Ovary (tissue), 3 donors: ENCODE data around the gene SCN1A.

ENCODE experiments used
- EP300 ChIP-seq: sonication (generic); formaldehyde crosslinking; IDR thresholded peaks from one replicate; pipeline ENCODE4 v1.6.1; 2017; ENCODE audit warnings: antibody characterized with exemption
- POLR2A ChIP-seq: fragments of 450-650 bp; IDR thresholded peaks from one replicate; pipeline ENCODE4 v1.6.1; 2017; ENCODE audit warnings: antibody characterized with exemption, mild to moderate bottlenecking, moderate library complexity
- TF ChIP-seq, protein P1 (sequence below), 3 donors: fragments of 450-650 bp in 2 of 3; fragments of 200-600 bp in 1 of 3; IDR thresholded peaks; one replicate each; pipeline versions ENCODE4 v1.5.1 to v1.8.0; 2016 to 2022; ENCODE audit warnings: antibody characterized with exemption in 3 of 3, mild to moderate bottlenecking in 1 of 3
- donor health status: DM: no; HTN: no; CAD: no.

DNA sequence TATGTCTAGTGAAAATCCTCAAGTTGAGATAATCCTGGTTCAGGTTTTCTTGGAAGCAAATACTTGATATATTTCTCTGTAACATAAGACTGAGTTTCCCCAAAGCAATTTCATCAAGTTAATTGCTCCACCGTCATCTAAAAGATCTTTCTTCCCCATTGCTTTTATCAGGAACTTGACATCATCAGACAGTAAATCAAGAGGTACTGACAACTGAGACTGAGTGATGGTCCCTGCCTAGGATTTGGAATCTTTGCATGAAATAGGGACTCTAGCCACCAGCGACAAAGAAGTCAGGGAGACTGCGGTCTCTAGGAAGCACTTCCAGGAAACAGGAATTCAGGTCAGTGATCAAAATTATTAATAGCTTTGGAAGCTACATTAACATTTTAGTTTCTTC is 43.4 kb upstream of the SCN1A start:
- TF ChIP-seq, protein P1, sequence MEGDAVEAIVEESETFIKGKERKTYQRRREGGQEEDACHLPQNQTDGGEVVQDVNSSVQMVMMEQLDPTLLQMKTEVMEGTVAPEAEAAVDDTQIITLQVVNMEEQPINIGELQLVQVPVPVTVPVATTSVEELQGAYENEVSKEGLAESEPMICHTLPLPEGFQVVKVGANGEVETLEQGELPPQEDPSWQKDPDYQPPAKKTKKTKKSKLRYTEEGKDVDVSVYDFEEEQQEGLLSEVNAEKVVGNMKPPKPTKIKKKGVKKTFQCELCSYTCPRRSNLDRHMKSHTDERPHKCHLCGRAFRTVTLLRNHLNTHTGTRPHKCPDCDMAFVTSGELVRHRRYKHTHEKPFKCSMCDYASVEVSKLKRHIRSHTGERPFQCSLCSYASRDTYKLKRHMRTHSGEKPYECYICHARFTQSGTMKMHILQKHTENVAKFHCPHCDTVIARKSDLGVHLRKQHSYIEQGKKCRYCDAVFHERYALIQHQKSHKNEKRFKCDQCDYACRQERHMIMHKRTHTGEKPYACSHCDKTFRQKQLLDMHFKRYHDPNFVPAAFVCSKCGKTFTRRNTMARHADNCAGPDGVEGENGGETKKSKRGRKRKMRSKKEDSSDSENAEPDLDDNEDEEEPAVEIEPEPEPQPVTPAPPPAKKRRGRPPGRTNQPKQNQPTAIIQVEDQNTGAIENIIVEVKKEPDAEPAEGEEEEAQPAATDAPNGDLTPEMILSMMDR (IDR thresholded peaks at IDR 0.05), result no peak
- TF ChIP-seq POLR2A (no peak), EP300 (no peak)
